Vagina (tissue), 2 donors: ENCODE measurements around the gene DNAJB4.

Source experiments
- CTCF ChIP-seq, 3 experiments: fragments of 450-650 bp in 2 of 3; fragments of 200-600 bp in 1 of 3; sonication (generic) in 1 of 3; IDR thresholded peaks; one replicate each; pipeline ENCODE4 v1.5.1; 2017 to 2019; ENCODE audit warnings: antibody characterized with exemption in 3 of 3, mild to moderate bottlenecking in 2 of 3, moderate library complexity in 2 of 3
- POLR2A ChIP-seq, 2 donors: fragments of 450-650 bp; IDR thresholded peaks; one replicate each; pipeline ENCODE4 v1.6.1; 2017; ENCODE audit warnings: antibody characterized with exemption in 2 of 2, mild to moderate bottlenecking in 2 of 2, moderate library complexity in 2 of 2
- POLR2AphosphoS5 ChIP-seq, 2 donors: sonication (generic); formaldehyde crosslinking; IDR thresholded peaks; one replicate each; pipeline ENCODE4 v1.9.0; 2017; ENCODE audit warnings: antibody characterized with exemption in 2 of 2, mild to moderate bottlenecking in 2 of 2, low read depth in 1 of 2; ENCODE audit not compliant: insufficient read depth in 1 of 2

- TF ChIP-seq POLR2AphosphoS5 (IDR thresholded peaks at IDR 0.05; ENCODE audit: insufficient read depth in 1 of 2, low read depth in 1 of 2) (no peak), CTCF (IDR thresholded peaks at IDR 0.05) (no peak), POLR2A (IDR thresholded peaks at IDR 0.05) (no peak)
Measured at GRCh38 chr1:78054972-78055371, 50.2 kb downstream of the DNAJB4 start.
